Amniotic stem cell (primary cell): ENCODE data around the gene ALOX12.

Experiments used
- DNase-seq: peaks from one replicate; lab custom pipeline; 2025; lab: John Stamatoyannopoulos, UW

Gene ALOX12

GRCh38 chr17:7002288-7003047 is 6.6 kb downstream of the ALOX12 start:
- DNase-seq, result no peak

DNA sequence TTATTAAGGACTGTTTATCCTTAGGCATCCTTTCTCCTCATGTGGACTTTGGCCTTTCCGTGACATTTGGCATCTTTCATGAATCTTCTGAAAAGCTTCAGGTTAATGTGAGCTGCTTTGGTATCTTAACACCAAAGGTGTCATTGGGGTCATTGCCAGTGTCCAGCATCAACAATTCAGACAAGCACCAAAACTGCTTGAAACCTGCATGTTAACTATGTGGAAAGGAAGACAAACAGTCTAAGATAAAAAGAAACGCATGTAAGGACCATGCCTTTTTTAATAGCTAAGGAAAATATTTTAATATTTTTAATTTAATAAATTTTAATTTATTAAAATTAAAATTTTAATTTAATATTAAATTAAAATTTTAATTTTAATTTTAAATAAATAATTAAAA is 7.9 kb downstream of the ALOX12 start:
- DNase-seq, result no peak

GRCh38 chr17:7004398-7005253 is 8.8 kb downstream of the ALOX12 start:
- DNase-seq, result peak; percentile 20

DNA sequence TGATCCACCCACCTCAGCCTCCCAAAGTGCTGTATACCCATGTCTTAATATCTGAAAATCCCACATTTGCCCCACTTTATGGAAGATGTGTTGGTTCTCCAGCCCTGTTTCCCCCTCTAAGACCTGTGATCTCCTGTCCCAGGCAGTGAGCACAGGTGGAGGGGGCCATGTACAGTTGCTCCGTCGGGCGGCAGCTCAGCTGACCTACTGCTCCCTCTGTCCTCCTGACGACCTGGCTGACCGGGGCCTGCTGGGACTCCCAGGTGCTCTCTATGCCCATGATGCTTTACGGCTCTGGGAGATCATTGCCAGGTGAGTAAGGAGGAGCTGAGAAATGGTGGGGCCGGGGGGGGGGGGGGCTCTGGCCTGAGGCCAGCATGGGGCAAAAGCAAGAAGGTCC is 9.9 kb downstream of the ALOX12 start:
- no peak for DNase-seq

- DNase-seq, result no peak
These were observed 11.3 kb downstream of the ALOX12 start for GRCh38 chr17:7007143-7007542.

- no peak for DNase-seq
These were observed 14.7 kb downstream of the ALOX12 start for GRCh38 chr17:7010523-7010922.

- no peak for DNase-seq
These were observed 15.6 kb downstream of the ALOX12 start for GRCh38 chr17:7011415-7011814.

DNA sequence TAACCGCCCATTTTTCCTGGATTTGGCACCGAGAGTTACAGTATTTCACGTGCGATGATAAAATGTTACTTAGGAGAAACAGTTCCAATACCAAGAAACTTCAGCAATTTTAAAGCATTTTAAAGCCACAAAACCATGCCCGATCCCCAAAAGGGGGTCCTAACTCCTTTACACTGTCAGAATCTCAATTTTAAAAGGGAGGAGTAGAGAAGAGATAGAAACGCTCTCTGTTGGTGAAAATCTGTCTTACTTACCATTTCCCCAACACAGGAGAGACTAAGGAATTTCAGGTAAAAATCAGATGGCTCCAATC is 16.0 kb downstream of the ALOX12 start:
- DNase-seq, result no peak

DNA sequence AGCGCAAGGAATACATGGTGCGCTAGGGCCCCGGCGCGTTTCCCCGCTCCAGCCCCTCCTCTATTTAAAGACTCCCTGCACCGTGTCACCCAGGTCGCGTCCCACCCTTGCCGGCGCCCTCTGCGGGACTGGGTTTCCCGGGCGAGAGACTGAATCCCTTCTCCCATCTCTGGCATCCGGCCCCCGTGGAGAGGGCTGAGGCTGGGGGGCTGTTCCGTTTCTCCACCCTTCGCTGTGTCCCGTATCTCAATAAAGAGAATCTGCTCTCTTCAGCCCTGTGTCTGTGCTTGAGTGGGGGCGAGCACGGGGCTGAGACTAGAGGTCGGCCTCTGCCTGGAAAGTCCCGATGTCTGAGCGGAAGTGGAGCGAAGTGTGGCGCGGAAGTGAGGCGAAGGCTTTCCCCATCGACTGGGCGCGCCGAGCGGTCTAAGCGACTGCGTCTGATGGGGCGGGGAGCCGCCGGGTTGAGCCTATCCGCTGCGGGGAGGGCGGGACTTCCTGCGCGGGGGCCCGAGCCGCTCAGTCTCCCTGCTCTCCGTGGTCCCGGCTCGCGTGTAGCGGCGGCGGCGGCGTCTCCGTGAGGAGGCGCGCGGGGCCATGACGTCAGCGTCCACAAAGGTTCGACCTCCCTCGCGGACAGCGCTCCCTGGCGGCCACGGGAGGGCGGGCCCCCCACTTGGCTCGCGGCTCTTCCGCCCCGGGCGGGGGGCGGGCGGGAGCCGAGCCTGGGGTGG is 18.6 kb downstream of the ALOX12 start:
- peak; percentile 95 for DNase-seq

GRCh38 chr17:7014995-7015958 is 19.4 kb downstream of the ALOX12 start:
- peak; percentile 17 for DNase-seq

DNA sequence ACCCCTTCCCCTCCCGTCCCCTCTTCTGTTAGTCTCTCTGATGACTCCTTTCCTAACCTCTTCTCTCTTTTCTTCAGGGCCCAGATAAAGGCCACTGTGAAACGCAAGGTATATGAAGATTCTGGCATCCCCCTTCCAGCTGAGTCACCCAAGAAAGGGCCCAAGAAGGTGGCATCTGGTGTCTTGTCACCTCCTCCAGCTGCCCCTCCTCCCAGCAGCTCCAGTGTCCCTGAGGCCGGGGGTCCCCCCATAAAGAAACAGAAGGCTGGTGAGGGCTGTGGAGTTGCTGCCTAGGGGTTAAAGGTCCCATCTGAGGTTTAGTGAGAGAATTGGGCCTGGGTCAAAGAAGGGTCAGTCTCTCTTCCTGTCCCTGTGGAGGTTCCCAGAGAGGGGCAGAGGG is 20.6 kb downstream of the ALOX12 start:
- no peak for DNase-seq

DNA sequence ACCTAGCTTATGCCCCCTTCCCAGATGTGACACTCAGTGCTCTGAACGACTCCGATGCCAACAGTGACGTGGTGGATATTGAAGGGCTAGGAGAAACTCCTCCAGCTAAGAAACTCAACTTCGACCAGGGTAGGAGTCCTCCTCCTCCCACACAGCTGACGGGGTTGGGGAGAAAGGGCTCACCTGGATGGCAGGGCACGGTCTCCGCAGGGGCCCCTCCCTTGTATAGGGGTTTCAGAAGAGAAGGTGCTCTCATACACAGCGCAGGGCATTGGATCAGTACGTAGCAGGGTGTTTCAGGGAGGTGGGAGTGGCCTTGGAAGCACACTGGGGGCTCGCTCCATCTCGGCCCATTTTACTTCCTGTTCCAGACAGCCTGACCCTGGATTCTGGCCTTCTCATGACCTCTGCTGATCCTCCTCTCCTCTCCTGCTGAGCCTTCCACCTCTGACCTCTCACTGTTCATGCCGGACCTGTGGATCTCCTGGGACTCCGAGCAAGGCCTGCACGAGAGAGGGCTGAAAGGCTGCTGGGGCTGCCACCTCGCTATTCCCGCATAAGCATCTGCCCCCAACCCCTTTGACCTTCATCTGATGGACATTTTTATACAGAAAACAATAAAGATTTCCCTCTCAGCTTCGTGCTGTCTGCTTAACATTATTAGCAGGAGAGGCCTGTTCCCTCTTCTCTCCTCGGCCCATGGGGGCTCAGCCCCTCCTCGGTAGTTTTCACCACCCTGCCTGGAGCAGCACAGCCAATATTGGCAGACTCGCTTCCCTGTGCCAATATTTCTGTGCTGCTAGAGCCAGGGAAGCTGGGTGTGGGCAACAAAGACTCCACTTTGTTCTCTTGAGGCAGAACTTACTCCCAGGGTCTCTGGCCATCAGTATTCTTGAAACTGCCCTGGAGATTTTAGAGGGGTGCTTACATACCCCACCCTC is 21.3 kb downstream of the ALOX12 start:
- DNase-seq, result no peak

DNA sequence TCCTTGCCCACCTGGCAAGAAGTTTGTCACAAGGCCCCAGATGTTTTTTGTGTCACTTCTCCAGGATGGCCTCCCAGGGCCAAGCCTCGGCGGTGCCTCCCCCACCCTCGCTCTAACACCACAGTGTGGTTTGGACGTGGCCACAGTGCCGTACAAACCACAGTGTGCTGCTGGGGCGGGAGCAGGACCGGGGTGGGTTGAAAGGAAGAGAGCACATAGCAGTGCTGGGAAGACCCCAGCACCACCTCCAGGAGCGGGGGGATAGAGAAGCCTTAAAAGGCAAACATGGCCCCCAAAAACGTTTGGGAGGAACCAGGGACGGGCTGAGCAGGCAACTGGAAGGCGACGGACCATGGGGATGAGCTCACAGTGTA is 22.0 kb downstream of the ALOX12 start:
- DNase-seq, result no peak

GRCh38 chr17:7018331-7018964 is 22.6 kb downstream of the ALOX12 start:
- DNase-seq, result no peak

DNA sequence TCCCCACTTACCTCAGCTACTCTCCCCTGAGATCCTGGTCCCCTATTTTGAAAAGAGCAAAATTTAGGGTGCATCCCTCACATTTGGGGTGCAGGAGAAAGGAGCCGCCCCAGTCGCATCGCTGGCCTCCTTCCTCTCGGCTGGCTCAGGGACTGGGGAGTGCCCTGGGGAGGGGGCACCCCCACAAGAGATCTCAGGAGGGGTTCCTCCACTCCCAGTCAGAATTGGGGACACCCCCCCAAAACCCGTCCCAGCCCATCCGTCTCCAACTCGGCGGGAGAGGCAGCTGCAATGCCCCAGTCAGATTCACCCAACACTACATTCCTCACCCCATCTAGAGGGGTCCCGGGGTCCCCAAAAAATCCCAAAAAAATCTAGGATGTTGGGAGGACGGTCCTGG is 23.5 kb downstream of the ALOX12 start:
- no peak for DNase-seq

- DNase-seq, result no peak
These were observed 24.1 kb downstream of the ALOX12 start for GRCh38 chr17:7019839-7020519.

GRCh38 chr17:7020894-7021664 is 25.2 kb downstream of the ALOX12 start:
- DNase-seq, result no peak

DNA sequence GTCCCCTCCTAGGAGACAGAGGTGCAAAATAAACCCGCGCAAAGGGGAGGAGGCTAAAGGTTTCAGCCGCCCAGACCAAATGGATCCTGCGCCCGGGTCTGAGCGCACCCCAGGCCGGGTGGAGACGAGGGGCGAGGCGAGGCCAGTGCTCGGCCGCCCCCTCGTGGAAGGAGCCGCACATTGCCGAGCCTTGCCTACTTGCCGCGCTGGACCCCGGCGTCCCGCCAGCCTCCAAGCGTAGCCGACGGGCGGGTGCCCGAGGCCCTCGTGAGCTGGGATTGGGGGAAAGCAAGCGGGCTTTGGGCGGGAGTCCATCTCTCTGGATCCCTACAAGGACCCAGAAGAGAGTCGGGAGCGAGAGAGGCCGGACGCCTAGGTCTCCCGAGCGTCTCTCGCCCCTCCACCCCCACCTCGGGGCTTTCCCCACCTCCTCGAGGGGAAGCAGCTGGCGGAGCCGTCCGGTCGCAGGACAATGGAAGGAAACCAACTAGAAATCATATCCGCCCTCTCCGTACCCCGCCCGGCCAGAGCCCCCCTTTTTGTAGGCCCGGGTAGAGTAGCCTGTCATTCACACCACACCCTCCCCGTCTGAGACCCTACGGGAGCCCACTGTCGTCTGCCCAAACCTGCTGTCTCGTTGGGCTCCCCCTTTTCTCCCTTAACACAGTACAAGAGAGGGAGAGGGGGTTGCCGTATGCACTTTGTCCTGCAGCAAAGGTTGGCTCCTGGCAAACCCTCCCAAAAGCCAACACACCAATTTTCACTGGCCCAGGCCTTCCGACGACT is 26.3 kb downstream of the ALOX12 start:
- peak; percentile 14 for DNase-seq
